Non-pigmented ciliary epithelial cell (primary cell): ENCODE data around the gene PRAC2.

Source experiments
- DNase-seq: peaks from one replicate; pipeline ENCODE4 v3.0.0-alpha.2; 2010; ENCODE audit warnings: low read depth

PRAC2 gene

DNA sequence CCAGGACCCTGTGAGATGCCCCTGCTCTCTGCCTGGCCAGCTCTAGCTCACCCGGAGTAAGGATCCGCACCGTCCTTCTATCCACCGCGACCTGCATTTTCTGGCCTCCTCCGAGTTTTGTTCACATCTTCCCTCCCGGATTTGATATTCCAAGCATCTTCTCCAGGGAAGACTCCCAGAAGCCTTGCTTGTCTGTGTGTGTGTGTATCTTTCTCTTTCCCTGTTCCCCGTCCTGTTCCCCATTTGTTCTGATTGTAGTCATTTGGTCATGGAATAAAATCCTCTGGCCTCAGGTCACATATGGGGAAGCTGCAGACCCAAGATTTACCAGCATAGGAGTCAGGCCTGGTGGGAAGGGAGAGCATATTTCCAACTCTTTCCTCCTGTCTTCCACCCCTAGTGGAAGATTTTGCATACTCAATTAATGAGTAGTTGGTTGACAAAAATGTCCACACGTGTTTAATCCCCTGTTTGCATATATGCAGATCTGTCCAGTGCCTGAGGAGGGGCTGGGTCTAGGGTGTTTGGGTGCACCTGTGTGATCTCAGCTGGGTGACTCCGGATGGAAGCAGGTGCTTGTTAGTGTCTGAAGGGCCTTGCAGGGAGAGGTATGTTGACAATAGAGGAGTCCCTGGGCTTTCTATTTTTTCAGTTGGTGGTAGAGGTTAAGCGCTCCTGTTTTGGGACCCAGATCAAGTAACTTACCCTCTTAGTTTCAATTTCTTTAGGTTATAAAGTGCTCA lies 2.5 kb upstream of the PRAC2 start:
- no peak for DNase-seq

DNA sequence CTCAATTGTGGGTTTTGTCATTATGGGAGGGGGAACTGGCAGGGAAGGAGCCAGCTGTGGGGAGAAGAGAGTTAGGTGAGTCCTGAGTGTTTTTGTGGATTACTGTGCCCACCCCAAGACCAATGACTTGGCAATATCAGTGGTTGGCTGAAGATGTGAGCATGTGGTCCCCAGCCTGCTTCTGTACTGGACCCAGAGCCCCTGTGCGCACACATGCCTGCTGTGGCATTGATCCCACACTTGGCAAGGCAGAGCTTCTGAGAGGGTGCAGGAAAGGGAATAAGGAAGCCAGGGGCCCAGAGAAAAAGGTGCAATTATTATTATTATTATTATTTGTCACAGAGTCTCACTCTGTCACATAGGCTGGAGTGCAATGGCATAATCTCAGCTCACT lies 2.0 kb upstream of the PRAC2 start:
- DNase-seq, result no peak

DNA sequence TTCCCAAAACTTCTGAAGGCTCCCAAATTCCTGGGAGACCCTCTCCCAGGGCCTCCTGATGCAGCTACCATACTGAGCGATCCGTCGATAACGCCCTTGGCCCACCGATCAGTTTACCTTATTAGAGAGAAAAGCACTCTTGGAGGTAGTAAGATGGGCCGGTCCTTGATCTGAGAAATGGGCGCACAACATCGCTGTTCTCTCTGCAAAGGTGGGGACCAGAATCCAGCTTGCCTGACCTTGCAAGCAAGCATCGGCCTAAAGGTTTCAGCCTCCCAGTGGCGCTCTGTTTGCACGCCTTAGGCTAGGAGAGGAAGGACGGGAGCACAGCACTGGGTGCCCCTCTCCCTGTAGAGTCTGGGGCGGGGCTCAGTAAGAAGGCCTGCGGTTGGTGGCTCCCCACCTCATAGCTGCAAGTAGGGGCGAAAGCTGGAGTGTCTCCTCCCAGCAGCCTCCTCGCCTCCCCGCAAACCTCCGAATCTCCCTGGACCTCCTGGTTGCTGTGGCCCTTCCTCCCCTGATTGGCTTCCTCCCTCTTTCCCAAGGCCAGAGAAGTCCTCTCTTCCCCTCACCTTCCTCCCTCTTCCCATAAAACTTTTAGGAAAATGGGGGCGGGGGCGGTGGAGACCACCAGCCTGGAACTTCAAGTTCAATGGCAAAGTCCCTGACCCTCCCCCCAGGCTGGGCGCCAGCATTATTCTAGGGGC lies 631 bp upstream of the PRAC2 start, which contains the start of gene PRAC1:
TSS of gene PRAC1 (minus strand) at position 318 of the 707 bp plus-strand sequence. CDS start at position 192, 126 bp downstream.
- DNase-seq, result no peak

DNA sequence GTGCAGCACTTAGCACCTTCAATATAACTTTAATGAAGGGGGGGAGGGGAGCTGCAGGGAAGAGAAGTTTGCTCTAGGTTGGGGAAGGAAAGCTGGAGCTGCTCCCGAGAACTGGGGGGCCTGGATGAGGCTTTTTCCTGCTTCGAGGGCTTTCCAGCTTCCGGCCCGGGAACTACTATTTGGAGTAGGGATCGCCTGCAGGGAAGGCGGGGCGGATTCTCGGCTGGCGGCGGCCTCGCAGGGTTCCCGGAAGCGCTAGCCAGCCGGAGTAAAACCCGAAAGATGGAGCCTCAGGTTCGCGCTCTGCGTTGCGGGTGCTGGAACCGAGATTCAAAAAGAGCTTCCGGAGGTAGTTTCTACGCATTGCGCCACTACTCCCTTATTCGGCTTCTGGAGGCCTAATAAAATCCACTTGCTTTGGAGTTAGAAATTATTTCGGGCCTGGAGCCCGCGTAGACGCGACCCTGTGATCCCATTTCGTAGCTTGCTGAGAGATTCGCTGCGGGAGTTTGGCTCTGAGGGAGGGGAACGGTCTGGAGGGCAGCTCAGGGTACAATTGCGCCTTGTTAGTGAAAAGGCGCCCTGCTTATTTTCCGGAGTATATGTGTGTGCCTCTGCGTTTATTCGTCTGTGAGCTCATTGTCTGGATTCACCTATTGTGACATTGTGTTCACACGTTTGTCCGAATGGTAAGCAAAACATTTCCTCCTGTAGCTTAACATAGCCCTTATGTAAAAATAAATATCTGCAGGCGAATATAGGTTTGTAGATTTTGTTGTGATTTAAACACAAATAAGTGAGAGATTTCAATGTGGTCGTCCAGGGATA lies 652 bp downstream of the PRAC2 start:
- DNase-seq, result no peak

DNA sequence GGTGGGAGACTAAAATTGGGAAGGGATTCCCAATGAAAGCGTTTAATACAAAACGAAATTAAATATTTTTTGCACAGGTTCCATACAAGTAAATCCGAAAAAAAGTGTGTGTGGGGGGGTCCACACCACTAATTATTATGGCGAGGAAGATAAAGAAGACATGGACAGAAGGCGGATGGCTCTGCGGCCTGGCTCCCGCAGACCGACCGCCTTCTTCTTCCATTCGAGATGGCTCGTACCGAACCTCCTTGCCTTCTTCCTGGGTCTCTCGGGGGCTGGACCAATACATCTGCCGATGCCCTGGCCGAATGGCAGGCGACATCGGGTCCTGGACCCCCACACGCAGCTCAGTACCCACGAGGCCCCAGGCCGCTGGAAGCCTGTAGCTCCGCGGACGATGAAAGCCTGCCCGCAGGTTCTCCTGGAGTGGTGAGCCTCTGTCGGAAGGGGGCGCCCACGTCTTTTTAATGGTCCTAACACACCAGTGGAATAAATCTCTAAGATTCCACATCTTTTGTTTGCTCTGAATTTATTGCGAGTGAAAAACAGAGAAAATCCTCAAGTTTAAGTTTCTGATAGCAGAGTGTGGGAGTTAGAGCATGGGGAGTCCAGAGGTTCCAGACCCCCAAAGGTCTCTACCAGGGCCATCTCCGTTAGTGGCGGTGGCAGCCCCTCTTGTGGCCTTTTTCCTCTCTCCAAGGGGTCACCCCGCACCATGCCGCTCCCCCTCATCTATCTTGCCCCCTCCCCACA lies 1.4 kb downstream of the PRAC2 start:
- DNase-seq, result peak; percentile 31

DNA sequence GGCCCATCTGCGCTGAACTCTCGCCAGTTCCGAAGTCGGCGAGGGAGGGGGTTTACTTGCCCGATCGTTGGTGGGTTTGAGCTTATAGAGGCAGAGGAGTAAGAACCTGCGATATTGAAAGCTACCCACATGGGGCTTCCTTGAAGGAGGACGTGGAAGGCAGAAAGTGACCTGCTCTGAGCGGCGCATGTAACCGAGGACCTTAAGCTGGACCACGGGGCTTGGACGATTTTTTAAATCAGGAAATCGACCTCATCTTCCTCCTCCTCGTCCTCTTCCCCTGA lies 2.0 kb downstream of the PRAC2 start:
- no peak for DNase-seq

DNA sequence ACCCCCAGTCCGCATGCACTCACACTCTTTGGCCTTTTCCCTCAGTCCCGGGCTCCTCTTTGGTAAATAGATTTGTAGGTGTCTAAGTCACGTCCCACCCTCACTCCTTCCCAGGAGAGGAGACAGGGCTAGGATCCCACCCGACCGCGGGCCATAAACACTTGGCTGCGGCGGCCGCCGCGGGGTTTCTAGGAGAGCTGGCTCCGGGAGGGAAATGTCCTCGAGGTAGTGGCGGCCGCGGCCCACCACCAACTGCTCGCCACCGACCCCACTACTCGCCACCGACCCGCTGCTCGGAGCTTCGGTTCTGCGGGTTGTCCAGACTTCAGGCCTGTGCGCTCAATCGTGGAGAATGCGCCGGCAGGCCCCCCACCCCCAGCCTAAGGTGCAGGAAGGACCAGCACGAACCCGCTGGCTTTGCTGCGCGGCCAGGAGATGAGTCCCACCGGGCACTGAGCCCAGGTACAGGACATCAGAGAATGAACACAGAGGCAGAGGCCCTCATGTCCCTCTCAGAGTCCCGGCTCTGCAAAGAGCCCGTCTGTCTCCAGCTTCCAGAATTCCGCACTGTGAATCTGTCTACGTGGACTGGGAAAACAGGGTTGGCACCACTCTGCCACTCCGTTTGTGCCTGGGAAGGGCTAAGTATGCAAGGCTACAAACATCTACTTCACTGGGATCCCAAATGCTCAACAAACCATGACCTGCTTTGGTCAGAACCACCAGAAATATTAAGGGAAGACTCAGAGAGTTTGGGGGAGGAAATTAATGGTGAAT lies 2.5 kb downstream of the PRAC2 start:
- no peak for DNase-seq

DNA sequence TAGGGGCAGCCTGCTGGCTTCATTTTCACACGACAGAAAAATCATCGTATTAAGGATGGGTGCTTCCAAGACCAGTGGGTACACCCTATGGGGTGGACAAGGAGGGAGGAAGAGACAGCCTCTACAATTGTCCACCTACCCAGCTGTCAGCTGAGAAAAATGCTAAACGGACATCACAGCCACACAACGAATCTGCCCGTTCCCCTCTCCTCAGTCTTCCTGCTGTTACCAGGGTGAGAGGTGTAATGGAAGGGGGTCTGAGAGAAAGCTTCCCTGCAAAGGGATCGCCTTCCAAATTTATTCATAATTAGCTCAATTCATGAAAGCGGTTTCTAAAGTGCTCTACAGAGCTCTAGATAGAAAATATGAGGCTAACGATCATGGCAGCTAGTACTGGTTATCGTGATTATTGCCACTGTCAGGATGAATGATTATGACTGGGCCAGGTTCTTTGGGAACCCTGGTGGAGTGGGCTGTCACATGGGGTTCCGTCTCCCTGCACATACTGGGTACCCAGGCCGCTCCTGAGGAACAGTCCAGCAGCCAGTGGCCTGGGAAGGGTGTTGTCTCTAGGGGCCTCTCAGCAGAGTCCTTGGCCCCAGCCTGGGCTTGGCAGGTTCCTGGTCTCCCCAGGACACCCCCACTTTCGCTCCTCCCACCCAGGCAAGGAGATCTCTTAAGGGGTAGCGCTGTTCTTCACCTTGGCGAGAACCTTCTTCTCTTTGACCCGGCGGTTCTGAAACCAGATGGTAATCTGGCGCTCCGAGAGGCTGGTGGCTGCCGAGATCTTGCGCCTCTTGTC lies 3.3 kb downstream of the PRAC2 start:
- DNase-seq, result no peak

DNA sequence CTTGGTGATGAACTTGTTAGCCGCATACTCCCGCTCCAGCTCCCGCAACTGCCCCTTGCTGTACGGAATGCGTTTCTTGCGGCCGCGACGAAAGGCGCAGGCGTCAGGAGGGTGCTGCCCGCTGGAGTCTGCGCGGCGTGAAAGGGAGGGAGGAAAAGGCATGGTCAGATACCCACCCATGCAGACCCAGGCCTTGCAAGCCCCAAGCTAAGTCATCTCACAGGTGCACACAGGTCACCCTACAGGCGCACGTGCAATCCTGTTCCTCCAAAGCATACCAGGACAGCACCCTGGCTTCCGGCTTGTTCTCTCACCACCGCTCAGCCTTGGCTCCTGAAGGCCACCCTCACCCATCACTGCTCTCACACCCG lies 3.9 kb downstream of the PRAC2 start:
- DNase-seq, result no peak

DNA sequence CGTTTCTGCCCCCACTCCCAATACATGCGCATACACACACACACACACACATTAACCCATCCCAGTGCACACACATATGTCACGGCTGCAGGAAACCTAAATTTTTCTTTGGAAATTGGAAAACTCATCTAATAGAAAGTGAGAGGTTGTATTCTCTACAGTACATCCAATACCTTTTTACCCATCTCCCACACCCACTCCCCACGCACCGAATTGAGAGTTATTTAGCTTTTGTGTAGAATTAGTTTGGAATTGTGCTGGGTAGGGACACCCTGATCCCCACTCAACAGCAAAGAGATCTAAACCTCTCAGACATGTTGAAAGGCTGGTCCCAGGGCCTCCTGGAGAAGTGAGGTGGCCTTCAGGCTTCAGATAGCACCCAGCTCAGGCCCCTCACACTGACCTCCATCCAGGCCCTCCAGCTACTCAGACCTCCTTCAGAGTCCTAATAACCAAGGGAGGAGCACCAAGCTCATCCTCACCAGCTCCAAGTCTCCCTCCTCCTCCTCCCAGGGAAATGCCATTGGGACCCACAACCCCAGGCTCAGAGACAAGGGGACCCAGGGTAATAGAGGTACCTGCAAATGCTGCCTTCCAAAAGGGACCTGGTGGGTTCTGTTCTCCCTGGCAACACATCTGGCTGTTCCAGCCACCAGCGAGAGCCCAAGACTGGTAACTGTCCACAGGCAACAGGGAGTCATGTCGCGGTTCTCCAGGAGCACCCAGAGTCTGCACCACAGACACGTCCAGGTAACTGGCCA lies 4.6 kb downstream of the PRAC2 start:
- no peak for DNase-seq

DNA sequence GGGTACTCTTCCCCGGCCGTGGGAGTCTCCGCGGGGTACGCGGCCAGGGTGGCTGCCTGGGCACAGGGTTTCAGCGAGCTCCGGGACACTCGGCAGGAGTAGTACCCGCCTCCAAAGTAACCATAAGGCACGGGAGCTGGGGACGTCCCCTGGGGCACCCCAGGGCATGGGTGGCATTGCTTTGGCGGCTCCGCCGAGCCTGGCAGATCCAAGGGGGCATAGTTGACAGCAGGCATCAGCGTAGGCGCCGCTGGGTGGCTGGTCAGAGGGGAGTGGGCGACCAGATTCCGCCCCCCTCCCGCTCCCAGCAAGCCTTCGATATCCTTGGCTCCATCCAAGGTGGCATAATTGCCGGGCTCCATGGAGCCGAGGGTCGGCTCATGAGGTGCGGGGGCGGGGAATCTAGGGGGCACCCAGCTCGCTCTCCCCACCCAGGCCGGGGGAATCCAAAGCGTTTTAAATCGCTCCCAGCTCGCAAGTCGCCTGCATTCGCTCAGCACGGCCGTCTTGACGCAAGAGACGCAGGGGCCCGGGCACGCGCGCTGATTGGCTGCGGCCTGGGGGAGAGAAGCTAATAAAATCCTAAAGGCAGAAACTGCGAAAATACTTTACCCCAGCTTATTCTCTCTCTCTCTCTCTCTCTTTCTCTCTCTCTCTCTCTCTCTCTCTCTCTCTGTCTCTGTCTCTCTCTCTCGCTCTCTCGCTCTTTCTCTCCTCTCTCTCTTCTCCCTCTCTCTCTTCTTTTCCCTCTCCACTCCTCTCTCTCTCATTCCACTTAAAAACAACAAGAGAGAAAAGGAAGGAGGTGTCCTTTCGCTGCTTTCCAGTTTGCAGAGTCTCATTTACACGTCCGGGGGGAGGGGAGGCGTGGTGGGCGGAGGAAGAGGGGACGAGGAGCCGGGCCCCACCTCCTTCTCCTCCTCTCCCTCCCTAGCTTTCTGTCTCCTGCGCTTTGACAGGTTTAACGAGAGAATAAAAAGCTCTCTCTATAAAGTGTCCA lies 5.5 kb downstream of the PRAC2 start, which contains the start of gene HOXB13:
TSS of gene HOXB13 (minus strand) at position 519 of the 1,000 bp plus-strand sequence. CDS start at position 362, 157 bp downstream.
- no peak for DNase-seq

DNA sequence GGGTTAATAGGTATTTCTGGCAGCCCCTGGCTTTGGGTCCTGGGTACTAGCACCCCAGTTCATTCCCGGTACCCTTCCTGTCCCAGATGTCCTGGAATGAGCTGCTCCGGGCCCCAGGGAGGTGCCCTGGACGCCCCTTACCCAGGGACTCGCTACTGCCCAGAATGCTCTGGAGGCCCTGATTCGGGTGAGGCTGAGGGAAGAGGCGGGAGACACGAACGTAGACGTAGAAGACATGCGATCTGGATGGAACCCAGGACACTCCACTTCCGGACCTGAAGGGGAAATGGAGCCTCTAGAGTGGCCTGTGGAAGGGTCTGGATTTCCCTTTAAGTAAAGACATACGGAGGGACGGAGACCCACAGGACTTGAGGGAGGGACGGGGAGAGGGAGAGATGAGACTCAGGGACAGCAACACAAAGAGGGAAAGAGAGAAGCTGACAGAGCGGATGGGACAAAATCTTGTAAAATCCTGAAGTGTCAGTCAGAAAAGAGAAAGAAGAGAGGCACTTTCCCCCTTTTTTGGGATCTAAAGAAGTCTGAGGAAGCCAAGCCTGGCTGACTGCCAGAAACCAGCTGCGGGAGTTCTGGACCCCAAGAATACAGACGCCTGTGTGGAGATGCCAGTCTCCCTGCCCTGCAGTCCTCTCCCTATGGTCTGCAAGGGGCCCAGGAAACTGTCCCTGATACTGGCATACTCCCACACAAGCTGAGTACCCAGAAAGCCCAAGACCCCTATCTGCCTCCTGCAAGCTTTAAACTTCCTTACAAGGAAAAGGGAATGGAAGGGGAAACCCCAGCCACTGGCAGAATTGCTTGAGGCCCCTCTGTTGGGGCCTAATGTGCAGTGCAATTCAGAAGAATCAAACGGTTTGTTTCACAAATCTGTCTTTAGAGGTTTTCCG lies 6.6 kb downstream of the PRAC2 start:
- DNase-seq, result no peak

DNA sequence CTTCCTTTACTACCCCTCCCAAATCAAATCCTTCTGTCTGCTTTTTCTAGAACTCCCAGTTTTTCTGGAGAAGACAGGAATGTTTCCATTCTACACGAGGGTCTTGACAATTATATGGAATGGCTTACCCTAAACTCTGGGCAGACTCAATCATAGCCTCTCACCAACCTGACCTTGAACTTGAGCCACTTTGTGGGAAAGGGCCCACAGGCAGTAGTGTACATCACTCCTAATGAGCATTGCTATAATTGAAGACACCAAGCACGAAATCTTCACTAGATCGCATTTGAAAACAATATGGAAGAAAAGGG lies 7.2 kb downstream of the PRAC2 start:
- no peak for DNase-seq

DNA sequence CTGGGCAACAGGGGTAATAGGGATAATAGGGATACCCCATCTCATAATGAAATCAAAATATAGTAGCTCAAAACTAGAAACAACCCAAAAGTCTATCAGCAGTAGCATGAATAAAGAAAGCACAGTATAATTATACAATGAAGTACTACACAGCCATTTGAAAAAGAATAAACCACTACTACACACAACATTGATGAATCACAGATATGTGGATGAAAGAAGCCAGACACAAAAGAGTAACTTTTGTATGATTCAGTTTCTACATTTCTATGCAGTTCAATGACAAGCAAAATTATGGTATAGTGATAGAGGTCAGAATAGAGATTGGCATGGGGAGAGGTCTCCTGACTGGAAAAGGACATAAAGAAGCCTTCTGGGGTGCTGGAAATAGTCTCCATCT lies 8.4 kb downstream of the PRAC2 start:
- no peak for DNase-seq

DNA sequence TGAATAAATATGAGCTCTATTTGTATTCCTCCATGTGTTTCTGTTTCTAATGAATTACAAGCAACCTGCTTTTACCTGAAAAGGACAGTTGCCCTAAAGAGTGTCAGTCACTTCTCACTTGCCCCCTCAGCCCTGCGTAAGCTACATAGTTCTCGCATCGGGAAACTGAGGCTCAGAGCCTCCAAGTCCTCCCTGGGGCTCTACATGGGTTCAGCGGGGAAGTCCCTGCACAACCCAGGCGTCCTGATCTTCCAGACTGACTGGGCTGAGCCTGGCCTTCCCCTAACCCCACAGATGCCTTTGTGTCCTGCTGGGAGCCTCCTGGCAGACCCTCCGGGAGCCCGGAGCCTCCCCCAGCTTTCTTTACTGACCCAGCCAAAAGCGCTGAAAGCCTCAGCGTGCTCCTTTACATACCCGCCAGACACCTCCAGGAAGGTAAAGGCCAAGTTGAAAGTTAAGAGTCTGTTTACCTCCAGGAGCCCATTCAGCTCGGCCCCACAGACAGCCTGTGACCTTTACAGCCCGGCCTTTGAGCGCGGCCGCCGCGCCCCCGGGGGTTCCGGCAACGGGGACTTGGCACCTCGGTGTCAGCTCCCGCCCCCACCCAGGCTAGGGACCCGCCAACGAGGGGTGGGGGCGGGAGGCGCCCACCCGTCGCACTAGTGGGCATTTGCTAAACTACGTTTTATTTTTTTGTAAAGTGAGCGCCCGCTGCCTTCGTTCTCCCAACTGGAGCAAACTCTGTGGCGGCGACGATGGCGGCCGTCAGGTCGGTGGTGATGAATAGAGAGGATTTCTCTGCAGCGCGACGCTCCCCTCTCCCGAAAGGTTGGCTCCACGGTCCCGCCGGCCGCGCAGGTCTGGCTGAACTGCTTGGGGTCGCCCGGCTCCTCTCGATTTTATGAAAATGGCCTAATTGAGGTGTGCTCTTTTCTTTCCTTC lies 10.0 kb downstream of the PRAC2 start:
- no peak for DNase-seq

DNA sequence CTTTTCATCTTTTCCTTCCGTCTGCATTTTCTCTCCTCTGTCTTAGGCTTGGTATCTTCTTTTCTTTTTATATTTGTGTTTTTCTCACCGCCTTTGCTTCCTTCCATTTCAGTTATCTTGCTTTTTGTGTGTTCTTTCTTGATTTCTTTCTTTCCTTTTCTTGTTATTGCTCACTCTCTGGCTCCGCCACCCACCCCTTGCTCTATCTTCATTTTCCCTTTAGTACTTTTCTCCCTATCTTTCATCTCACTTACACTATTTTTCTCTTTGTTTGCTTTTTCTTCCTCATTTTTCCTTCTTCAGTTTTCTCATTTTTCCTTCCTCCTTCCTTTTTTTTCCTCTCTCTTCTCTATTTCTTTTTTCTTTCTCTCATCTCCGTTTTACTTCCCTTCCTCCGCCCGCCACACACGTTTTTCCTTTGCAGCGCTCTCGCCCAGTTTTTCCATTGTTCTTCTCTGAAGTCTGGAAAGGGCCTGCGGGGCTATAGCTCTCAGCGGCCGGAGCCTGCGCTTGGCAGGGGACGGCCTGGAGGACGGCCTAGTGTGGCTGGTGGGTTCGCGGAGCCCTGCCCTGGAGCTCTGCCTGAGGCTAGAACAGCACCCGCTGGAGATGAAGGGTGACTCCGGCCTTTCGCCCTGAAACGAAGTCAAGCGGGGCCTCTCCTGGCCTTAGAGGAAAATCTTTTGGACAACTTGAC lies 10.8 kb downstream of the PRAC2 start:
- DNase-seq, result no peak
